Peyer's patch (tissue), 4 donors: ENCODE measurements around the gene UVSSA. TPM values are rescaled to one million over a fixed set of nuclear protein-coding genes. Genes with fewer than 3 reads are reported as not detected.

Source experiments
- DNase-seq, 3 donors: peaks; one replicate each; pipeline ENCODE4 v3.0.0-alpha.2; 2017 to 2019
- H3K27ac ChIP-seq, 4 donors: fragments of 200-600 bp; sonication (generic); one replicate each; pipeline ENCODE4 v1.5.1; 2016 to 2019
- H3K27me3 ChIP-seq, 2 donors: fragments of 200-600 bp; sonication (generic); one replicate each; pipeline ENCODE4 v1.5.1; 2019
- H3K36me3 ChIP-seq, 3 donors: fragments of 200-600 bp; sonication (generic); one replicate each; pipeline ENCODE4 v1.5.1; 2016 to 2019
- H3K4me1 ChIP-seq, 4 donors: fragments of 200-600 bp; sonication (generic); one replicate each; pipeline ENCODE4 v1.5.1; 2016 to 2019
- H3K4me3 ChIP-seq, 4 donors: fragments of 200-600 bp; sonication (generic); 1 replicate in 3 of 4; 2 replicates in 1 of 4; pipeline ENCODE4 v1.5.1; 2016 to 2019; ENCODE audit warnings: mild to moderate bottlenecking in 1 of 4
- H3K9me3 ChIP-seq, 4 donors: fragments of 200-600 bp; sonication (generic); one replicate each; pipeline ENCODE4 v1.5.1; 2016 to 2019; ENCODE audit warnings: mild to moderate bottlenecking in 1 of 4
- CTCF ChIP-seq, 6 experiments: fragments of 450-650 bp in 4 of 6; fragments of 200-600 bp in 2 of 6; sonication (generic) in 1 of 6; IDR thresholded peaks; one replicate each; pipeline ENCODE4 v1.5.1; 2017 to 2019; ENCODE audit warnings: antibody characterized with exemption in 6 of 6, mild to moderate bottlenecking in 3 of 6, moderate library complexity in 1 of 6
- POLR2A ChIP-seq, 2 donors: fragments of 450-650 bp; IDR thresholded peaks; one replicate each; pipeline ENCODE4 v1.5.1; 2017; ENCODE audit warnings: antibody characterized with exemption in 2 of 2, mild to moderate bottlenecking in 2 of 2, moderate library complexity in 2 of 2
- total RNA-seq, 4 donors: library from RNA; depleted of rRNA; stranded (reverse); fragments of >200 nt; gene quantifications; one replicate each; pipeline ENCODE4 v1.1.0, GENCODE V29; 2016

UVSSA gene
- total RNA-seq, 4 donors from 2014 or later: 42.2 to 118 (median 77.7) TPM

- no peak for TF ChIP-seq POLR2A (IDR thresholded peaks at IDR 0.05)
- no peak for TF ChIP-seq CTCF (IDR thresholded peaks at IDR 0.05)
- peaks cover 0 to 22% (median 0%) of the 10 kb centered on the region in 3 donors for H3K36me3 ChIP-seq
- H3K27ac ChIP-seq: no peak overlapping the region
- H3K27me3 ChIP-seq: no peaks in the 10 kb centered on the region
- H3K9me3 ChIP-seq: no peaks in the 10 kb centered on the region
- H3K4me1 ChIP-seq: peaks cover 0 to 31% (median 5%) of the 10 kb centered on the region in 4 donors
- H3K4me3 ChIP-seq: no peak overlapping the region
- no peak for DNase-seq
Measured at GRCh38 chr4:1344696-1345095, 2.3 kb upstream of the UVSSA start.

GRCh38 chr4:1345903-1346780 is 866 bp upstream of the UVSSA start:
- TF ChIP-seq CTCF (IDR thresholded peaks at IDR 0.05) (peak in 3 of 6 experiments; percentile 25 to 46 (median 32)), POLR2A (IDR thresholded peaks at IDR 0.05) (no peak)
- Histone ChIP-seq H3K4me1 (peaks cover 0 to 31% (median 5%) of the 10 kb centered on the region in 4 donors), H3K4me3 (peak overlapping the region; percentile 94 to 100 (median 95)), H3K9me3 (no peaks in the 10 kb centered on the region), H3K27ac (peak overlapping the region; percentile 100), H3K27me3 (no peaks in the 10 kb centered on the region), H3K36me3 (peaks cover 0 to 13% (median 0%) of the 10 kb centered on the region in 3 donors)
- peak; percentile 45 to 72 (median 66) for DNase-seq

GRCh38 chr4:1347410-1347864 is 429 bp downstream of the UVSSA start:
- TF ChIP-seq CTCF (IDR thresholded peaks at IDR 0.05) (peak in 2 of 6 experiments; percentile 2 to 15), POLR2A (IDR thresholded peaks at IDR 0.05) (no peak)
- Histone ChIP-seq H3K36me3 (peaks cover 0 to 10% (median 0%) of the 10 kb centered on the region in 3 donors), H3K4me3 (peak overlapping the region; percentile 94 to 100 (median 95)), H3K27ac (peak overlapping the region; percentile 100), H3K27me3 (no peaks in the 10 kb centered on the region), H3K9me3 (no peaks in the 10 kb centered on the region), H3K4me1 (peaks cover 0 to 31% (median 5%) of the 10 kb centered on the region in 4 donors)
- peak; percentile 52 to 82 (median 76) for DNase-seq

GRCh38 chr4:1348014-1348513 is 1.1 kb downstream of the UVSSA start:
- Histone ChIP-seq H3K4me3 (peak overlapping the region; percentile 94 to 100 (median 95)), H3K27me3 (no peaks in the 10 kb centered on the region), H3K27ac (peak overlapping the region; percentile 100), H3K9me3 (no peaks in the 10 kb centered on the region), H3K36me3 (peaks cover 0 to 16% (median 0%) of the 10 kb centered on the region in 3 donors), H3K4me1 (peaks cover 0 to 31% (median 5%) of the 10 kb centered on the region in 4 donors)
- TF ChIP-seq CTCF (IDR thresholded peaks at IDR 0.05) (no peak), POLR2A (IDR thresholded peaks at IDR 0.05) (no peak)
- no peak for DNase-seq

- Histone ChIP-seq H3K36me3 (peaks cover 0 to 23% (median 0%) of the 10 kb centered on the region in 3 donors), H3K4me1 (peaks cover 0 to 31% (median 5%) of the 10 kb centered on the region in 4 donors), H3K4me3 (no peak overlapping the region), H3K27ac (peak overlapping the region in 1 of 4 donors; percentile 100), H3K9me3 (no peaks in the 10 kb centered on the region), H3K27me3 (no peaks in the 10 kb centered on the region)
- no peak for TF ChIP-seq POLR2A (IDR thresholded peaks at IDR 0.05)
- no peak for TF ChIP-seq CTCF (IDR thresholded peaks at IDR 0.05)
- no peak for DNase-seq
Measured at GRCh38 chr4:1348746-1349145, 1.7 kb downstream of the UVSSA start.
